ENCODE measurements around the gene ADGRG1. TPM values are rescaled to one million over a fixed set of nuclear protein-coding genes. Genes with fewer than 3 reads are reported as not detected.

Gene ADGRG1
- total RNA-seq, 1 donor from 2014 or later = 13.9 TPM

- H3K4me2 ChIP-seq (ENCODE audit: low read length) = peak overlapping the region; percentile 33
- no peak overlapping the region for H3K27ac ChIP-seq (ENCODE audit: low read depth, low read length)
- no peak for TF ChIP-seq EZH2 (IDR thresholded peaks at IDR 0.05; ENCODE audit: insufficient read depth, low read length)
- Mint-ChIP-seq H3K36me3 (ENCODE audit: low read depth, unreplicated experiment) (no peaks in the 10 kb centered on the region), H3K4me1 (ENCODE audit: low read depth, unreplicated experiment) (peaks cover 30% of the 10 kb centered on the region), H3K9me3 (ENCODE audit: unreplicated experiment) (no peaks in the 10 kb centered on the region), H3K4me3 (ENCODE audit: unreplicated experiment) (no peak overlapping the region), H3K27me3 (ENCODE audit: low read depth, unreplicated experiment) (peaks cover 9% of the 10 kb centered on the region), H3K27ac (ENCODE audit: unreplicated experiment) (peak overlapping the region; percentile 26)
- FAIRE-seq (no peak), DNase-seq (ENCODE audit: low read depth) (peak; percentile 58)
- H4K20me1 ChIP-seq (ENCODE audit: insufficient read depth, low read length) = no peaks in the 10 kb centered on the region
- H3K4me1 ChIP-seq (ENCODE audit: insufficient read depth, low read length) = peaks cover 36% of the 10 kb centered on the region
- H3K27me3 ChIP-seq (ENCODE audit: insufficient read depth, low read length) = no peaks in the 10 kb centered on the region
- no peak overlapping the region for H3K9ac ChIP-seq (ENCODE audit: low read length)
- peak overlapping the region; percentile 37 for H2AFZ ChIP-seq (ENCODE audit: low read depth, low read length)
- no peaks in the 10 kb centered on the region for H3K9me3 ChIP-seq (ENCODE audit: insufficient read depth, low read depth, low read length)
- H3K36me3 ChIP-seq (ENCODE audit: insufficient read depth, low read length) = no peaks in the 10 kb centered on the region
- H3K4me3 ChIP-seq (ENCODE audit: insufficient read depth, low read depth, low read length) = no peak overlapping the region
- H3K79me2 ChIP-seq (ENCODE audit: insufficient read depth, low read length) = no peaks in the 10 kb centered on the region
Observed at GRCh38 chr16:57623251-57624043, 5.0 kb upstream of the ADGRG1 start.

- DNase-seq (ENCODE audit: low read depth) (no peak), FAIRE-seq (no peak)
- H3K9me3 ChIP-seq (ENCODE audit: insufficient read depth, low read depth, low read length) = no peaks in the 10 kb centered on the region
- H2AFZ ChIP-seq (ENCODE audit: low read depth, low read length) = no peak overlapping the region
- peak overlapping the region; percentile 33 for H3K4me2 ChIP-seq (ENCODE audit: low read length)
- no peaks in the 10 kb centered on the region for H4K20me1 ChIP-seq (ENCODE audit: insufficient read depth, low read length)
- peaks cover 42% of the 10 kb centered on the region for H3K4me1 ChIP-seq (ENCODE audit: insufficient read depth, low read length)
- Mint-ChIP-seq H3K9me3 (ENCODE audit: unreplicated experiment) (peaks cover 3% of the 10 kb centered on the region), H3K27ac (ENCODE audit: unreplicated experiment) (peak overlapping the region; percentile 12), H3K27me3 (ENCODE audit: low read depth, unreplicated experiment) (peaks cover 3% of the 10 kb centered on the region), H3K4me3 (ENCODE audit: unreplicated experiment) (no peak overlapping the region), H3K36me3 (ENCODE audit: low read depth, unreplicated experiment) (no peaks in the 10 kb centered on the region), H3K4me1 (ENCODE audit: low read depth, unreplicated experiment) (peaks cover 35% of the 10 kb centered on the region)
- H3K27ac ChIP-seq (ENCODE audit: low read depth, low read length) = no peak overlapping the region
- H3K27me3 ChIP-seq (ENCODE audit: insufficient read depth, low read length) = no peaks in the 10 kb centered on the region
- H3K9ac ChIP-seq (ENCODE audit: low read length) = no peak overlapping the region
- TF ChIP-seq CTCF (IDR thresholded peaks at IDR 0.05; ENCODE audit: insufficient read depth, low read depth, low read length) = no peak
- no peak for TF ChIP-seq EZH2 (IDR thresholded peaks at IDR 0.05; ENCODE audit: insufficient read depth, low read length)
- no peaks in the 10 kb centered on the region for H3K79me2 ChIP-seq (ENCODE audit: insufficient read depth, low read length)
- H3K36me3 ChIP-seq (ENCODE audit: insufficient read depth, low read length) = no peaks in the 10 kb centered on the region
- no peak overlapping the region for H3K4me3 ChIP-seq (ENCODE audit: insufficient read depth, low read depth, low read length)
Observed at GRCh38 chr16:57624044-57624688, 4.3 kb upstream of the ADGRG1 start.

GRCh38 chr16:57624806-57625500 lies 3.5 kb upstream of the ADGRG1 start:
- peaks cover 35% of the 10 kb centered on the region for H3K4me1 Mint-ChIP-seq (ENCODE audit: low read depth, unreplicated experiment)

More at GRCh38 chr16:57624806-57625500, 3.5 kb upstream of the ADGRG1 start:
- no peak overlapping the region for H3K9ac ChIP-seq (ENCODE audit: low read length)
- H3K27me3 Mint-ChIP-seq (ENCODE audit: low read depth, unreplicated experiment) = peaks cover 3% of the 10 kb centered on the region
- H3K36me3 Mint-ChIP-seq (ENCODE audit: low read depth, unreplicated experiment) = no peaks in the 10 kb centered on the region
- H3K9me3 ChIP-seq (ENCODE audit: insufficient read depth, low read depth, low read length) = no peaks in the 10 kb centered on the region
- H3K4me2 ChIP-seq (ENCODE audit: low read length) = no peak overlapping the region
- no peaks in the 10 kb centered on the region for H3K79me2 ChIP-seq (ENCODE audit: insufficient read depth, low read length)
- H3K27ac Mint-ChIP-seq (ENCODE audit: unreplicated experiment) = peak overlapping the region; percentile 12
- no peak overlapping the region for H3K4me3 Mint-ChIP-seq (ENCODE audit: unreplicated experiment)
- no peaks in the 10 kb centered on the region for H4K20me1 ChIP-seq (ENCODE audit: insufficient read depth, low read length)
- no peak overlapping the region for H2AFZ ChIP-seq (ENCODE audit: low read depth, low read length)
- peaks cover 3% of the 10 kb centered on the region for H3K9me3 Mint-ChIP-seq (ENCODE audit: unreplicated experiment)
- FAIRE-seq (no peak), DNase-seq (ENCODE audit: low read depth) (no peak)
- no peak for TF ChIP-seq EZH2 (IDR thresholded peaks at IDR 0.05; ENCODE audit: insufficient read depth, low read length)
- no peak for TF ChIP-seq CTCF (IDR thresholded peaks at IDR 0.05; ENCODE audit: insufficient read depth, low read depth, low read length)
- no peak overlapping the region for H3K4me3 ChIP-seq (ENCODE audit: insufficient read depth, low read depth, low read length)
- H3K4me1 ChIP-seq (ENCODE audit: insufficient read depth, low read length) = peaks cover 42% of the 10 kb centered on the region
- H3K36me3 ChIP-seq (ENCODE audit: insufficient read depth, low read length) = no peaks in the 10 kb centered on the region
- no peak overlapping the region for H3K27ac ChIP-seq (ENCODE audit: low read depth, low read length)
- H3K27me3 ChIP-seq (ENCODE audit: insufficient read depth, low read length) = no peaks in the 10 kb centered on the region
